Germinal center (tissue), 1 donor: ENCODE data around the gene CLSTN1.

Experiments used
- DNase-seq: peaks from one replicate; pipeline ENCODE4 v3.0.0; 2012; ENCODE audit warnings: mixed read lengths, low spot score

The CLSTN1 gene

GRCh38 chr1:9730096-9730901 lies 93.5 kb downstream of the CLSTN1 start:
- DNase-seq = no peak

GRCh38 chr1:9729523-9729922 lies 94.2 kb downstream of the CLSTN1 start:
- no peak for DNase-seq

- no peak for DNase-seq
Measured at GRCh38 chr1:9728451-9729295, 95.1 kb downstream of the CLSTN1 start.

- no peak for DNase-seq
Measured at GRCh38 chr1:9726905-9727595, 96.7 kb downstream of the CLSTN1 start.

- no peak for DNase-seq
Measured at GRCh38 chr1:9726406-9726805, 97.4 kb downstream of the CLSTN1 start.

GRCh38 chr1:9724706-9725476 lies 98.9 kb downstream of the CLSTN1 start:
- DNase-seq = peak; percentile 82

GRCh38 chr1:9723926-9724325 lies 99.8 kb downstream of the CLSTN1 start:
- no peak for DNase-seq

GRCh38 chr1:9723068-9723805 lies 100.5 kb downstream of the CLSTN1 start:
- DNase-seq = no peak

- no peak for DNase-seq
Measured at GRCh38 chr1:9722378-9722749, 101.4 kb downstream of the CLSTN1 start.

- DNase-seq = peak; percentile 73
Measured at GRCh38 chr1:9721606-9722377, 102.0 kb downstream of the CLSTN1 start.

GRCh38 chr1:9720785-9721605 lies 102.8 kb downstream of the CLSTN1 start:
- DNase-seq = no peak

GRCh38 chr1:9719978-9720722 lies 103.6 kb downstream of the CLSTN1 start:
- DNase-seq = no peak

- DNase-seq = no peak
Measured at GRCh38 chr1:9718006-9718680, 105.6 kb downstream of the CLSTN1 start.

- peak; percentile 87 for DNase-seq
Measured at GRCh38 chr1:9717193-9718005, 106.4 kb downstream of the CLSTN1 start.

- no peak for DNase-seq
Measured at GRCh38 chr1:9716404-9717192, 107.2 kb downstream of the CLSTN1 start.

GRCh38 chr1:9715536-9716226 lies 108.1 kb downstream of the CLSTN1 start:
- no peak for DNase-seq
